NCI-H1092 (cell line): ENCODE results near the gene MAN1A2.

Experiments used
- DNase-seq: peaks from one replicate; lab custom pipeline; 2025; lab: John Stamatoyannopoulos, UW

MAN1A2 gene

DNA sequence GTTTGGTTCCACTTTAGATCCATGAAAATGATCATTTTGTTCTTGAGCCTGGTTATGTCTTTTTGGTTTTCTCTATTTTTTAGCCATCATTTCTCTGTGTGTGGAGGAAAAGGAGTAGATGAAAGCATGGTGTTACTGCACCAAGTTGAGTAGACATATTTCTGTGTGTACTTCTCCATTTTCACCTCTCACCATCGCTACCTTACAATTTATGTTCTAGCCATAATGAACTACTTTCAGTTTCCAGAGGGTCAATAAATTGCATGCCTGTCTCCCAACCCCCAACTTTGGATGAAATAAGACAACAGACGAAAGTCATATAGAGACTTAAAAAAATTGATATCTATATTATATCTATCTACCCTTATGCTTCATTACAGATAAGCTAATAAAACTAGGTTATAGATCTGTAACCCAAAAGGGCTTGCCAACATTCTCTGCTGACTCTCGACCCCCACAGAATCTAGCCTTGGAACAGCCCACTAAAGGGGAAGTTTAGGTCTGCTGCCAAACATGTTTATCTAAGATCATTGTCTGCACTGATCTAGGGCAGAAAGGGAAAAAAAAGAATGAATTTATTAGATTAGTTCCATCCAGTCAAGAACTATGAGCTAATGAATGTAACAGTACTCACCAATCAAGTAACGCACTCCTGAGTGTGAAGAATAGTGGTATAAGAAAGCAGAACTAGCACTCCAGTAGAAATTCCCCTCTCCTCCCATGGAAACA is 7.5 kb upstream of the MAN1A2 start:
- no peak for DNase-seq

DNA sequence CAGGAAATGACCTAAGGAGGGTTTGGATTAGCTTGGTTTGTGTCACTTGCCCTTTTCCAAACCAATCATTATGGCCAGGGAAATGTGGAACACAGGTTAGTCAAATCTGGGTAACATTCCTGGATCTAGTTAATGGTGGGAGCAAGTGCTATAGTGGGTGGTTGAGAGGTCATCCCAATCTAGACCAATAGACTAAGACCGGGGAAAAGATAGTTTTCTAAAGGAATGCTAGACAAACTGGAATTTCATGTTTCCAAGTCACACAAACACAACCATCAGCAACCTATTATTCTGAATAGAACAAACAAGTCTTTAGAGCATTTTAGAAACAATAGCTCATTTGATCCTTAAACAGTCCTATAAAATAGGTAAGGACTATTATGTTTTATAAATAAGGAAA is 4.3 kb upstream of the MAN1A2 start:
- no peak for DNase-seq

DNA sequence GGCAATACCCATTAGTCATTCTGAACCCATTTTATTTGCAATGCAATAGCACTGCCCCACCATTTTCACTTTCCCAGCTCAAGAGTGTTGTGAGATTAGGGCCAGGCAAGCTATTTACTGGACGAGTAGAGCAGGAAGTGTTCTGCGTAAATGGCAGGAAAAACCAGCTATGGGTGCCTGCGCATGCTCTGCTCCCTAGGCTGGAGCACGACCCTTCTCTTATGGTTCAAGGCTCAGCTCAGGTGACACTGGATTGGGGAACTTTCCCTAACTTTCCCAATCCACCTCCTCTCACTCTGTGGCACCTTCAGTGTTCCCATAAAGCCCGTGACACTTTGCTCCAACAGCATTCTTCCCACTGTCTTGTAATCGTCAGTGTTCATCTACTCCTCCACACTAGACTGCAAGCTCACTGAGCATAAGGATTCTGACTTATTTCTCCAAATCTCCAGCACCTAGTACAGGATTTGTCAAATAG is 3.6 kb upstream of the MAN1A2 start:
- DNase-seq: no peak

DNA sequence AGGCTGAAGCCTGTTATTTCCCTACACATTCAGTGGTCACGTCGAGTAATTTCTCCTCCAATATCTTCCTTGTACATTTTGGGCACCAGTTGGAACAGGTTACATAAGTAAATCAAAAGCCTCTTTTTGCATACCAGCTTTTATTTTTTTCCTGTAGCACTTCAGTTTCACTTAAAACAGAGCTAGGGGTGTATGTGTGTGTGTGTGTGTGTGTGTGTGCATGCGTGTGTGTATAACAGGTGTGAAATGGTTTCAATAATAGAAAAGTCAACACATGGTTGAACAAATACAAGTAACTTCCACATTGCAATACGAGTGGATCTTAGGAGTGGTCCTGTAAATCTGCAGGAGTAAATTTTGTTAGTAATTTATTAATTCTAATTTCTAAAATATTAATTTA is 3.0 kb upstream of the MAN1A2 start:
- no peak for DNase-seq

DNA sequence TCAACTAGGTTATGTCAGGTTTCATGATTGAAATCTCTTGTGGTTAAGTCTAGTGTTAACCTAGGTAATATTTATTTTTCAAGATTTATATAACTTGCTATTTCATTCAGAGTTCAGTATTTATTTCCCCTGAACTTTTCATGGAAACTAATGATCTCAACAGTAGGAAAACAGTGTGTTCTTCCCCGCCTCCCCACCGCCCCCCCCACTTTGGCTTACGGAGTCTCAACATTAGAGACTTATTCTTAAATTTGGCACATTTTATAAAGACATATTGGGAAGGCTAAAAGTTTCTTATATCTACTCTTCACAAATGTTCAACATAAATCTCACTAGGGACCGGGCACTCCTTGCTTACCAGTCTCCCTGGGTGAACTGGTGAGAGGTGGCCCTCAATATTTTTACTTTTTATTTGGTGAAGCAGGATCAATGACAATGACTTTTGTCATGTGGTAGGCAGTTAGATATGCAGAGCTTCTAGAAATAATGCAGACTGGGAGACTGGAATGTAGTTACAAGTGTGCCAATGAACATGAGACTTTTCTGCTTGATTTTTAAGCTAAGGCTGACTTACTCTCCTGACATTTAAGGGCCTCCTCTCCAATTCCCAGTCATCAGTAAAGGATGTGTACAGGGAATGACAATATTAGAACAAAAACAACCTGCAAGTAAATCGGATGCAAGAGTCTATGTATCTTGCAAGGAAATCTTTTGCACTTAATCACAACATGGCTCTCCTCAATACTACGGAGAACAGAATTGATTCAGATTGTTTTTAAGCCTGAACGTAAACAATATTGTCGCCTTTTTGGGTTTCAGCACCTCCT is 1.7 kb upstream of the MAN1A2 start:
- DNase-seq: no peak

DNA sequence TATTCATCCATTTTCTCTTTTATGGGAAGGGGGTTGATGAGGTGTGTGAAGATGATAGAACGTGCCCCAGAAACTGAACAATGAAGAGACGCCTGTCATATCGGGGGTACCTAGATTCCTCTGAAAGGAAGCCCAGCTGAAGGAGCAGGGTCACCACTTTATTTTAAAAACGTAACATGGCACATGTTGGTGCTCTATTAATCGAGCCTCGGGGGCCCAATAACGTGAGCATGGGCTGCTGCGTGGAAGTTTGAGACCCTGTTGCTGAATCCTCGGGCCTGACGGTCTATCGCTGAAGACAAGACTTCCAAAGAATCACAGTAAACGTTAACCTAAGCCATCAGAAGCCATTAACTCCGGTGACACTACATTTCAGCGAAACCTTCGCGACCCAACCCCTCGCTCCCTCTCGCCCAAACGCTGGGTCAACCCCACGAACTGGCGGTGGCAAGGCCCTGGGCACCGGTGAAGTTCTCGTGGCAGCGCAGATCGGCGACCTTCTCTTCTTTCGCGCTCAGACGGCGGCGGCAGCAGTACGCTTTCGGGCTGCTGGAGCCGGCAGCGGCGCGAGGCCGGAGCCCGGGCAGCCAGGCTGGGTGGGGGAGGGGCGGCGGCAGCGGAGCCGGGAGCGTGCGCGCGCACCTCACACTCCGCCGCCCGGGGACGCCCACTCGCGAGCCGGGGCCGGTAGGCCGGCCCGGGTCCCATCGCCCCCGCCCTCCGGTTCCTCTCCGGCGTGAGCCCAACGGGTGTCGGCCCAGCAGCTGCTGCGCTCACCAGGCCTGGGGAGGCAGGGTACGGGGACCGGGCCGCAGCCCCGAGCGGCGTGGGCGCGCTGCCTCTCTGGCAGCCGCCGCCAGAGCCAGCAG is 838 bp upstream of the MAN1A2 start:
- DNase-seq: peak; percentile 78

DNA sequence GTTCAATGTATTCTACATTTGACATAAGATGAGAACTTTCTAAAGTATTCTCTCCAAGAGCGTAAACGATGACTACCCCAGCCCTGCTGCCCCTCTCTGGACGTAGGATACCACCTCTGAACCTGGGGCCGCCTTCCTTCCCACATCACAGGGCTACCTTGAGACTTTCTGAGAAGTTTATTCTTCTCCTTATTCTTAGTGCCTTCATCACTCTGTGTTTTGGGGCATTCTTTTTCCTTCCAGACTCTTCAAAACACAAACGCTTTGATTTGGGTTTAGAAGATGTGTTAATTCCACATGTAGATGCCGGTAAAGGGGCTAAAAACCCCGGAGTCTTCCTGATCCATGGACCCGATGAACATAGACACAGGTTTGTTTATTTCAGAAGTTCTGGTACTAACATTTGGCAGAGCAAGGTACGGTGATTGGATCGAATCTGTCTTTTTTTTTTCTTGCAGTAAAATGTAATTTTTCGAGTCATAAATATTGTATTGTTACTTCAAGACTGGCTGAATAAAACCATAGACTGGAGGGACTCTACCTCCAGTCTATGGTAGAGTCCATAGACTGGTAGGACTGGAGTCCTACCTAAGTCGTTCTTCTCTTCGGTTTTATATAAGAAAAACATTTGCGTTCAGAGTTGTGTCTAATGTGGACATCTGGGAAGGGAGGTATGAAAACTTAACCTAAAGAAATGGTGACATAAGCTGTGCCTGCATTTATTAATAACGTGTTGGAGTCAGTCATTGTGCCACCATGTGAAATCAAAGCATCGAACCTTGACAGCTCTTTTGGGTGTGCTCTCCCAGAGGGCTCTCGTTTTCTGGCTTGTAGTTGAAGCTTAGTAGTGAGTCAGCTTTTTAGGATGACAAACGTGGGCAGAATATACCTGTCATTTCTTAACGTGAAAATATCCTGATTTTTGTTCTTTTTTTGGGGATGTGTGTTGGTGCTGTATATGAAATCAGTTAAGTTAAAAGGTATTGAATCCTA is 1.2 kb downstream of the MAN1A2 start:
- DNase-seq: no peak

DNA sequence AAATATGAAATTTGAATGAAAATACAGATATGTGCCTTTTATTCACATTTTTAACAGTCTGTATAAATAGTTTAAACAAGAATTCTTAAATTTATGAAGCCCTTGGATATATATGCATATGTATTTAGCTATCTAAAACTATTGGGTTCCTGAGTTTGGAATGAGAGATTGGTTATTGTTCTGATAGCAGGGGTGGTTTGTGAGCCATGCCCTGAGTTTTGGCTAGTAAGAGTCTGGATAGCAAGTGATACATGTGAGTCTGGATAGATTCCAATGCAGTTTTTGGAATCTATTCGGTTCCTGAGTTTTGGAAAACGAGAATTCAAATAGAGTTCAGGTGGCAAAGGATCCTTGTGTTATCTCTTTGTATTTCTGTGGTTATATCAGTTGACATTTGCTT is 2.8 kb downstream of the MAN1A2 start:
- no peak for DNase-seq

DNA sequence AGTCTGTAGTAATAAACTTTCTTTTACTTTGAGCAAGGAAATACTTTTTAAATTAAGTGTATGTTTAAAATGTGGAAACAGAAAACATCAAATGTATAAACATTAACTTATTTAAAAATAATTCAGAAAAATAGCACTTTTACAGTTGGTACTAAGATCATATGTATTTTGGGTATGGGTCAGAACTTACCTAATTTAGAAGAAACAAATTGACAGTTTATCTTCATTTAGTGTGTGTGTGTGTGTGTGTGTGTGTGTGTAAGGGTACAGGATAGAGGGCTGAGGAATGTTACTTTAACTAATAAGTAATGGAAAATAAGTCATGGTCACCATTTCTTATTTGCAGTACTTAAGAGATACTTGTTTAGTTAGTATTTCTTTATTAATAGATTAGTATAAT is 3.3 kb downstream of the MAN1A2 start:
- DNase-seq: no peak

DNA sequence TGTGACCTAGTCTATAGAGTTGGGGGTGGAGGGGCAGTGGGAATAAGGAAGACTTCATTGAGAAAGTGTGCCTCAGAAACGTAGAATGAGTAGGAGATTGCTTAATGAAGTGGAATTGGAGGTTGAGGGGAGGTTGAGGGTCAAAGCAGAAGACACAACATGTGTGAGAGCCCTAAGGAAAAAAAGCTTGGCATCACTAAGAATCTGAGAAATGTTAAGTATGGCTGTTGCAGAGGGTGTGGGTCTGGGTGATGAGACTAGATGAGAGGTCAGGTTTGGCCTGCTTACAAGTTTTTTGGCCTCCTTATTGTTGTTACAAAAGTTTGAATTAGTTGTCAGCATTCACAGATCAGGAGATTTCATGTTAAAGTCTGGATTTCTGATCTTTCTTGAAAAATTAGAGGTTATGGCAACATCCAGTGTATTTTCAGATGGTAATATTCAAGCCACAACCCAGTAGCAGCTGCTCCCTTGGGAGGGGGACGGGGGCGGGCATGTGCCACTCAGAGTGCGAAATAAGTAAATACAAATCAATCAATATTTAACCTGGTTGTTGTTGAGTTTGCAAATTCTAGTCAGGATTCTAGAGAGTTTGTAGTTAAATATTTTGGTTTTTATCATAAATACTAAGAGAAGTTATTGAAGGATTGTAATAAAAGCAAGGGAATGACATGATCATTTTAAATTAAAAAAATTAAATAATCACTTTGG is 4.3 kb downstream of the MAN1A2 start:
- no peak for DNase-seq

DNA sequence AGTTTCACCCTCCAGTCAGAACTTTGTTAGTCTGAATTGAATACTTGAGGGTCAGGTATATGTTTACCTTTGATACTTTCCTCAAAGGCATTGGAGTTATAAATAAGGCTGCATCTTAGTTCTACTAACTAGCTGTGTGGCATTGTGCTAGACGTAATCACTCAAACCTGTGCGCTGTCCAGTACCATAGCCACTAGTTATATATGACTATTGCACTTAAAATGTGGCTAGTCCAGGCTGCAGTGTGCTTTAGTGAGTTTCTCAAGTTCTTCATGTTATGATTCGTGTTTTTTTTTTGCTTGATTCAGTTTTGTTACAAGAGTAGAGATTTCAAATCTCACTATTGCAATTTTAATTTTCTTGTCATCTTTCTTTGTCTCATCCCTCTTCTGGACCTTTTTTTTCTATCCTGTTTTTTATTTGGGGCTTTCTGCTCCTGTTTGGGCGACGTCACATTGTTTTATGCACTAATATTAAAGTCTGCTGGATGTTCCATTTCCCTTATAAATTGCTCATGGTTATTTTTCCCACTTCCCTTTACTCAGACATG is 5.7 kb downstream of the MAN1A2 start:
- DNase-seq: no peak

DNA sequence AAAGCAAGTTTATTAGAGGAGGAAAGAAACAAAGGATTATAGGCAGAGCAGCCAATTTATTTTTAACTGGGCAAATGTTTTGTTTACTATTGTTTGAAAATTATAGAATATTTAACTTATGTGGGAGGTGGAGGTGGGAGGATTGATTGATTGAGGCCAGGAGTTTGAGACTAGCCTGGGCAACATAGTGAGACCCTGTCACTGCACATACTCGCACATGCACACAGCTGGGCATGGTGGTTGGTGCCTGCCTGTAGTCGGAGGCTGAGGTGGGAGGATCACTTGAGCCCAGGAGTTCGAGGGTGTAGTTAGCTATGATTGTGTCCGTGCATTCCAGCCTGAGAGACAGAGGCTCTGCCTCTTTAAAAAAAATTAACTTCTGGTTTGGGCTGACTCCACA is 6.7 kb downstream of the MAN1A2 start:
- no peak for DNase-seq

DNA sequence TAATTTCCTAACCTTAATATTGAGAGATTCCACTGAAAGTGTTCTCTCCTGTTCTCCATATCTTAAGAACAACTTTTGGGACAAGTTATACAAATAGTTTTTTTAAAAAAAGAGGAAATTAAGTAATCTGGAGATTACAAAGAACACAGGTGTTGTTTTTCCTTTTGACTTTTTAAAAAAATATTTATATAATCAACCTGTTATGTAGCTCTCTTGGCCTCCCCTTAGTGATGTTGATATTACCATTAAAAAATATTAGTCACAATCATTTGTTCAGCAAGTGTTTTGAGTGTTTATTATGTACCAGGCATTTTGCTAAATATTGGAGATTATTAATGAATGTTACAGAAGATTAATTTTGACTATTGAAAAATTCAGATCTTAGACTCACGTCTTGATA is 8.1 kb downstream of the MAN1A2 start:
- no peak for DNase-seq

DNA sequence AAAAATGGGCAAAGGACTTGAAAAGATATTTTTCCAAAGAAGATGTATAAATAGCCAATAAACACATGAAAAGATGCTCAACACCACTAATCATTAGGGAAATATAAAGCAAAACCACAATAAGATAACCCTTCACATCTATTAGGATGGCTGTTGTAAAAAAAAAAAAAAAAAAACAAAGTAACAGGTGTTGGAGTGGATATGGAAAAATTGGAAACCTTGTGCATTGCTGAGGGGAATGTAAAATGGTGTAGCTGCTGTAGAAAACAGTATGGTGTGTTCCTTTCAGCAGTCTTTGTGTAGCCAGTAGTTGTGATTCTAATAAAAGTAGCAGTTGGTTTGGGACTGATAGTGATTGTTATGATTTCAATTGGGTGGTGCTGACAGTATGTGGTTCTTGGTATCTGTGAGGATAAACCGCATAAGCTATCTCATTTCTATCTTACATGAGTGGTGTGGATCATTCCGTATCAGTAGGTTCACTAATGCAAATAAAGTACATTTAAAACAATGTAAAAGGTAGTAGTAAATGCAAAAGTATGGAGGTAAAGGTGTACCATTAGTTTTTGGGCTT is 19.9 kb downstream of the MAN1A2 start:
- no peak for DNase-seq

DNA sequence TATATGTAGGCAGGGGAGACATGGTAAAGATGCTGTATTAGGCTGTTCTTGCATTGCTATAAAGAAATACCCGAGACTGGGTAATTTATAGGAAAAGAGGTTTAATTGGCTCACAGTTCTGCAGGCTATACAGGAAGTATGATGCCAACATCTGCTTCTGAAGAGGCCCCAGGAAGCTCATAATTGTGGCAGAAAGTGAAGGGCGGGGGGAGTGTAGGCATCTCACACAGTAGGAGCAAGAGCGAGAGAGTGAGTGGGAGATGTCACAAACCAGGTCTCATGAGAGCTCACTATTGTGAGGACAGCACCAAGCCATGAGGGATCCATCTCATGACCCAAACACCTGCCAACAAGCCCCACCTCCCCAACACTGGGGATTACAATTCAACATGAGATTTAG is 21.1 kb downstream of the MAN1A2 start:
- DNase-seq: no peak

DNA sequence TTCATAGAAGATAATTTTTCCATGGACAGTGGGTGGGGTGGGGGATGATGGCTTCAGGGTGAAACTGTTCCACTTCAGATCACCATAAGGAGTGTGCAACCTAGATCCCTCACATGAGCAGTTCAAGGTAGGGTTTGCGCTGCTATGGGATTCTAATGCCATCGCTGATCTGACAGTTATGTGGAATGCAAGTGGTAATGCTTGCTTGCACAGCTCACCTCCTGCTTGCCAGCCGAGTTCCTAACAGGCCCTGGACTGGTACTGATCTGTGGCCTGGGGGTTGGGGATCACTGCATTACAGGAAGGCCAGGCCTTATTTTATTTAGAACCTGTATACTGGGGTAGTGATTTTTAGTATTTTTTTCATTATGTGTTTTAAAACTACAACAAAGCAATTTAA is 22.0 kb downstream of the MAN1A2 start:
- DNase-seq: no peak

DNA sequence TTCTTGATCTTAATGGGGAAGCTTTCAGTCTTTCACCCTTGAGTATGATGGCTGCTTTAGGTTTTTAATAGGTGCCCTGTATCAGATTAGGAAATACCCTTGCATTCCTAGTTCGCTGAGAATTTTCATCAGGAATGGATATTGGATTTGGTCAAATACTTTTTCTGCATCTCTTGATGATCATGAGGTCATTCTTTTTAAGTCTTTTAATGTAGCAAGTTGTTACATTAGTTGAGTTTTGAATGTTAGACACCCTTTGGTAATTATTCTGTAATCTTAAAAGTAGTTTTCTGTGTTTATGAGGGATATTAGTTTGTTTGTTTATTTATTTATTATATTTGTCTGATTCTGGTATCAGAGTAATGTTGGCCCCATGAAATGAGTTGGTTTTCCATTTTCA is 22.5 kb downstream of the MAN1A2 start:
- no peak for DNase-seq

DNA sequence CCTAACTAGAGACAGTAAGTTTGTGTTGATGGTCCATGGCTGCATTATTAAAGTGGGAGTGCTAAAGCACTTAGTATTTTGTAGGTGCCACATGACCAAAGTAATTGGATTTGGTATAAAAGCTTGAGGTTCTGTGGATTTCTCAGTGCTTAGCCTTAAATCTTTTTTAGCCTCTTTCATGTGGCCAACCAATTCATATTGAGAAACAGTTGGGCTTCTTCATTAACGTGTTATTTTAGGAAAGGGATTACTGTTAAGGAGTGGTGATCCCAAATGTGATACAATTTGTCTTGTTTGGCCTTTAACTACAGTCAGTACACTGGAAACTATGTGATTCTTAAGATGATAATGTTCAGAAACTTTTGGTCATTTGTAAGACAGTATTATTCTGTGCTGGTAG is 25.5 kb downstream of the MAN1A2 start:
- DNase-seq: no peak

DNA sequence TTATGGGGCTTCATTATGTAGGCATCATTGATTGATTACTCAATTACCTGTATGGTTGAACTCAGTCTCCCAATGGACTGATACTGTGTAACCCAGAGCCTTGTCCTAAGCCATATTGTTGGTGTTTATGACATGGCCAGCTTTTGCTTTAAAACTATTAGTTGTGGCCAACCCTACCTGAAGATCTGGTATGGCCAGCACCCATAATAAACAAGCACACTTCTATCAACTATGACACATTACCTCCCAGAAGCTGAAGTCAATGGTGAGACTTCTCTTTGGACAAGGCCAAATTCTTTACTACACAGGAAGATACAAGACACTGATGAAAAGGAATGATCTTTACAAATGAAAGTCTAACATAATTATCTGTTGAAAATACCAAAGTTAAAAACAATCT is 28.8 kb downstream of the MAN1A2 start:
- no peak for DNase-seq

DNA sequence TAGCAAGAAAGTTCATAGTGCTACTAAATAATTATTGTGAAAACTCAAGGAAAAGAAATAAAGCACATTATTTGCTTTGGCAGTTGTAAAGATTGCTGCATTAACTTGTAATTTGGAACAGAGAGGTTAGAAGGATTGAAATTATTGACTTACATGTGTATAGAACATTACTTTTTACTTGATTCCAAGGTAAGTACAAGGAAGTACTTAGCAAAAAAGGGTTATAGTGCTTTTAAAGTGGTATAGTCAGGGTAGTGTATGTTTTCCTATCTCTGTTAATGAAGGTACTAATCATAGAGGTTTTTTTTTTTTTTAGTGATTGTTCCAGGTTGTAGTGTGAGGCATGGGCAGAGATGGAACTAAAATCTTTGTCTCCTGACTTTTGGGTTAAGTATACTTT is 29.4 kb downstream of the MAN1A2 start:
- no peak for DNase-seq
